NCI-H748 (cell line): ENCODE data around the gene FNDC4.

Experiments used
- DNase-seq: peaks from one replicate; lab custom pipeline; 2025; ENCODE audit not compliant: unreplicated experiment; lab: John Stamatoyannopoulos, UW

Gene FNDC4

GRCh38 chr2:27494284-27494943 is 586 bp downstream of the FNDC4 start:
- DNase-seq: peak; percentile 24

GRCh38 chr2:27493948-27494283 is 1.1 kb downstream of the FNDC4 start:
- DNase-seq: no peak

- no peak for DNase-seq
These were observed 2.4 kb downstream of the FNDC4 start for GRCh38 chr2:27492557-27492956.

GRCh38 chr2:27489498-27490397 is 5.3 kb downstream of the FNDC4 start, which contains the start of gene IFT172:
Gene IFT172 (minus strand): TSS chr2:27489743. CDS start chr2:27489653, 90 bp downstream.
- DNase-seq: peak; percentile 100

- peak; percentile 75 for DNase-seq
These were observed 5.9 kb downstream of the FNDC4 start for GRCh38 chr2:27489118-27489497.

- no peak for DNase-seq
These were observed 9.5 kb downstream of the FNDC4 start for GRCh38 chr2:27485496-27485895.

- DNase-seq: no peak
These were observed 23.0 kb downstream of the FNDC4 start for GRCh38 chr2:27471961-27472360.

GRCh38 chr2:27464443-27464842 is 30.6 kb downstream of the FNDC4 start:
- DNase-seq: no peak

GRCh38 chr2:27461118-27461517 is 33.9 kb downstream of the FNDC4 start:
- DNase-seq: no peak

GRCh38 chr2:27453968-27454367 is 41.0 kb downstream of the FNDC4 start:
- no peak for DNase-seq

- DNase-seq: no peak
These were observed 43.9 kb downstream of the FNDC4 start for GRCh38 chr2:27451095-27451494.

- no peak for DNase-seq
These were observed 46.6 kb downstream of the FNDC4 start for GRCh38 chr2:27448381-27448780.

- no peak for DNase-seq
These were observed 48.9 kb downstream of the FNDC4 start for GRCh38 chr2:27446057-27446456.

GRCh38 chr2:27445615-27446014 is 49.4 kb downstream of the FNDC4 start:
- no peak for DNase-seq

- no peak for DNase-seq
These were observed 49.8 kb downstream of the FNDC4 start for GRCh38 chr2:27445155-27445554.

GRCh38 chr2:27442920-27443282 is 52.1 kb downstream of the FNDC4 start:
- DNase-seq: no peak

- DNase-seq: peak; percentile 88
These were observed 52.8 kb downstream of the FNDC4 start, which contains the start of gene KRTCAP3 for GRCh38 chr2:27441958-27442919. Gene KRTCAP3 (plus strand): TSS chr2:27442381. CDS start chr2:27442413, 32 bp downstream.
